Activated CD8-positive, alpha-beta memory T cell treated with anti-CD3 and anti-CD28 coated beads for 1 hour (primary cell): ENCODE data around the gene NYAP1.
"Not testable (repeated sequence)": the region's sequence is repeated elsewhere in the genome, so short reads cannot be mapped to it uniquely, and the experiment has no call there.

Experiments
- DNase-seq, 2 donors: peaks; one replicate each; pipeline ENCODE4 v3.0.0-alpha.2; 2020; ENCODE audit warnings: low read depth in 1 of 2; ENCODE audit errors: extremely low read depth in 1 of 2

Gene NYAP1

GRCh38 chr7:100540073-100540723, 56.5 kb downstream of the NYAP1 start:
- no peak for DNase-seq

- not testable (repeated sequence) for DNase-seq
Measured at GRCh38 chr7:100541309-100541708, 57.6 kb downstream of the NYAP1 start.

GRCh38 chr7:100543586-100543985, 59.9 kb downstream of the NYAP1 start:
- no peak for DNase-seq

- DNase-seq = no peak
Measured at GRCh38 chr7:100544386-100544785, 60.7 kb downstream of the NYAP1 start.
